GM12878 (cell line): ENCODE results near the gene RPL5. TPM values are rescaled to one million over a fixed set of nuclear protein-coding genes. Genes with fewer than 3 reads are reported as not detected.

Experiments used
- ATAC-seq: fragments of 200-7000 bp; cut with Tn5 transposase; 3 replicates; pipeline ENCODE4 v1.9.1; 2020; ENCODE audit warnings: mild to moderate bottlenecking, moderate library complexity
- BruUV-seq: library from RNA; stranded (reverse); fragments of 400-500 nt; replicated peaks from 2 replicates; lab custom pipeline; 2021; lab: Mats Ljungman, UMichigan
- CTCF ChIA-PET: fragments of 300-600 bp; sonication (Branson Sonifier 250); formaldehyde crosslinking; extraction: SDS; loops from one replicate; lab custom pipeline; 2021; ENCODE audit warnings: inconsistent platforms; lab: Yijun Ruan, JAX
- POLR2A ChIA-PET: fragments of 350-600 bp; formaldehyde crosslinking; extraction: SDS; loops from one replicate; lab custom pipeline; 2021; ENCODE audit warnings: inconsistent platforms; lab: Charles Lee
- RAD21 ChIA-PET: fragments of 300-600 bp; sonication (Branson Sonifier 250); formaldehyde crosslinking; loops from one replicate; lab custom pipeline; 2023; ENCODE audit warnings: antibody characterized with exemption; ENCODE audit not compliant: unreplicated experiment; lab: Charles Lee
- SMC1A ChIA-PET: fragments of 300-600 bp; sonication (Branson Sonifier 250); formaldehyde crosslinking; loops from one replicate; lab custom pipeline; 2023; ENCODE audit not compliant: unreplicated experiment, uncharacterized antibody; lab: Charles Lee
- DNase-seq: peaks from one replicate; pipeline ENCODE4 v3.0.0-alpha.2; 2011; ENCODE audit warnings: low read depth, low spot score
- FAIRE-seq: peaks from 3 replicates; lab custom pipeline; 2011; peaks lifted over from hg19 to GRCh38; lab: Jason Lieb, UNC
- H2AFZ ChIP-seq: 2 replicates; pipeline ENCODE4 v1.6.0; 2011; ENCODE audit warnings: low read depth, low read length, control low read depth; ENCODE audit not compliant: control insufficient read depth
- H3K27ac ChIP-seq: 2 replicates; pipeline ENCODE4 v1.5.1; 2011; ENCODE audit warnings: control low read depth; ENCODE audit not compliant: control insufficient read depth, insufficient read depth
- H3K27me3 ChIP-seq, 2 experiments: replicated peaks in 1 of 2; 2 replicates each; pipeline versions ENCODE4 v1.6.0 to v1.6.1; 2011; ENCODE audit warnings: low read length in 1 of 2; ENCODE audit not compliant: control insufficient read depth in 2 of 2, insufficient read depth in 2 of 2
- H3K36me3 ChIP-seq, 2 experiments: 2 replicates each; pipeline ENCODE4 v1.5.1; 2011; ENCODE audit warnings: low read length in 1 of 2; ENCODE audit not compliant: control insufficient read depth in 2 of 2, insufficient read depth in 2 of 2
- H3K4me1 ChIP-seq: 2 replicates; pipeline ENCODE4 v1.6.1; 2011; ENCODE audit warnings: mild to moderate bottlenecking, low read length, moderate library complexity, mixed read lengths; ENCODE audit not compliant: control insufficient read depth, insufficient read depth
- H3K4me2 ChIP-seq: 2 replicates; pipeline ENCODE4 v1.6.0; 2011; ENCODE audit warnings: control low read depth; ENCODE audit not compliant: control insufficient read depth, insufficient read depth
- H3K4me3 ChIP-seq: fragments of 200-600 bp; sonication (generic); 2 replicates; pipeline ENCODE4 v1.5.1; 2016
- H3K79me2 ChIP-seq: 2 replicates; pipeline ENCODE4 v1.6.0; 2011; ENCODE audit warnings: low read length; ENCODE audit not compliant: control insufficient read depth, insufficient read depth
- H3K9ac ChIP-seq: 2 replicates; pipeline ENCODE4 v1.8.0; 2011; ENCODE audit warnings: low read length, control low read depth, mixed read lengths; ENCODE audit not compliant: control insufficient read depth, insufficient read depth
- H3K9me3 ChIP-seq: replicated peaks from 3 replicates; pipeline ENCODE4 v1.5.1; 2011; ENCODE audit warnings: mild to moderate bottlenecking, low read length; ENCODE audit not compliant: control insufficient read depth, insufficient read depth
- H4K20me1 ChIP-seq: 2 replicates; pipeline ENCODE4 v1.6.0; 2011; ENCODE audit not compliant: control insufficient read depth, insufficient read depth
- CBX3 ChIP-seq: fragments of 200-600 bp; sonication (generic); IDR thresholded peaks from 2 replicates; pipeline ENCODE4 v1.6.1; 2016; ENCODE audit warnings: low read depth, borderline replicate concordance
- E2F4 ChIP-seq: IDR thresholded peaks from 2 replicates; pipeline ENCODE4 v1.6.1; 2012; ENCODE audit warnings: low read depth, low read length, improper control_type of control experiment
- EGR1 ChIP-seq, 2 experiments: IDR thresholded peaks; 1 replicate in 1 of 2; 2 replicates in 1 of 2; pipeline ENCODE4 v1.6.1; 2011 to 2012; ENCODE audit warnings: low read depth in 2 of 2, low read length in 2 of 2, borderline replicate concordance in 1 of 2, mild to moderate bottlenecking in 1 of 2, moderate library complexity in 1 of 2
- ETV6 ChIP-seq, 2 experiments: fragments of 450-650 bp in 1 of 2; IDR thresholded peaks in 1 of 2; conservative IDR thresholded peaks in 1 of 2; 2 replicates each; pipeline ENCODE4 v1.6.1; 2014; ENCODE audit warnings: antibody characterized with exemption in 1 of 2, borderline replicate concordance in 1 of 2, low read depth in 1 of 2, mild to moderate bottlenecking in 1 of 2, moderate library complexity in 1 of 2
- RELA ChIP-seq: fragments of 450-650 bp; IDR thresholded peaks from 2 replicates; pipeline ENCODE4 v1.8.0; 2014; ENCODE audit warnings: borderline replicate concordance; ENCODE audit not compliant: partially characterized antibody
- RUNX3 ChIP-seq: IDR thresholded peaks from 2 replicates; pipeline ENCODE4 v1.6.1; 2012; ENCODE audit warnings: low read length, inconsistent platforms
- SMAD5 ChIP-seq: IDR thresholded peaks from 2 replicates; pipeline ENCODE4 v1.6.1; 2016; ENCODE audit warnings: antibody characterized with exemption, low read depth
- STAT3 ChIP-seq: IDR thresholded peaks from 2 replicates; pipeline ENCODE4 v1.6.1; 2011; ENCODE audit warnings: low read depth, low read length, improper control_type of control experiment
- ZNF274 ChIP-seq: IDR thresholded peaks from one replicate; pipeline ENCODE4 v1.8.0; 2011; ENCODE audit not compliant: insufficient read length, insufficient read depth
- WGBS: methylation state at CpG from one replicate; pipeline ENCODE4 v1.1.6; 2016; ENCODE audit warnings: low lambda C conversion rate; ENCODE audit not compliant: insufficient replicate concordance, insufficient coverage; ENCODE audit errors: missing lambda C conversion rate; 5-methylcytosine and 5-hydroxymethylcytosine counted together
- in situ Hi-C: fragments of 300-500 bp; cut with MboI; formaldehyde crosslinking; loops from 9 replicates; pipeline ENCODE4 v1.14.3; 2018; ENCODE audit warnings: mixed read lengths
- intact Hi-C: fragments of 100-400 bp; cut with micrococcal nuclease; formaldehyde crosslinking; loops from one replicate; pipeline ENCODE4 v1.14.2; 2022; ENCODE audit not compliant: unreplicated experiment
- polyA plus RNA-seq, 11 experiments: library from polyadenylated mRNA; depleted of rRNA in 4 of 11; unstranded in 6 of 11; stranded (reverse) in 5 of 11; fragments of >200 nt; fragmentation: Nextera tagmentation in 4 of 11; fragmentation: Illumina TruSeq in 1 of 11; extraction: Ambion mirVana in 4 of 11; extraction: Trizol in 1 of 11; gene quantifications; 1 replicate in 1 of 11; 2 replicates in 10 of 11; pipeline versions ENCODE4 v1.2.1 to v1.2.3, GENCODE V29; 2011 to 2016; ENCODE audit warnings: inconsistent platforms in 2 of 11, missing spikeins in 2 of 11, low read depth in 1 of 11
- total RNA-seq, 4 experiments: library from RNA; depleted of rRNA in 3 of 4; stranded (reverse); fragments of >200 nt in 3 of 4; fragmentation: Illumina TruSeq in 1 of 4; extraction: Trizol in 1 of 4; gene quantifications; 2 replicates each; pipeline versions ENCODE4 v1.2.1 to v1.2.3, GENCODE V29; 2013 to 2021

The RPL5 gene
- total and polyA plus RNA-seq, 10 of the 15 experiments (the other 5 are each of a cell fraction or from before 2014, with no cell fraction given): 1,685 to 6,047 (median 2,601) TPM

- ChIA-PET SMC1A (interaction anchor here (0.6 to 5.1 kb wide), 4 partner anchors 12 to 68 kb away, joined by 3 to 56 read pairs (median 4); no protein-coding TSS in a partner anchor), RAD21 (interaction anchor here (0.8 to 4.8 kb wide), 2 partner anchors 48 to 68 kb away, joined by 3 to 65 read pairs; no protein-coding TSS in a partner anchor), POLR2A (no interaction called here), CTCF (interaction anchor here (0.9 to 7.6 kb wide), 9 partner anchors 15 to 820 kb away, joined by 3 to 178 read pairs (median 4); partner anchors contain the start of gene RPL5)
- H3K27ac ChIP-seq: no peak overlapping the region
- no TSS peak for BruUV-seq
- no peak overlapping the region for H3K4me2 ChIP-seq
- DNase-seq (no peak), FAIRE-seq (no peak), ATAC-seq (no peak)
- WGBS: 20% methylated on average over 2 of the region's 2 CpGs
- H4K20me1 ChIP-seq: no peaks in the 10 kb centered on the region
- no peaks in the 10 kb centered on the region for H3K79me2 ChIP-seq
- TF ChIP-seq SMAD5 (no peak), STAT3 (no peak), CBX3 (no peak), ETV6 (conservative IDR thresholded peaks at IDR 0.05 in 1 of 2, IDR thresholded peaks at IDR 0.05 in 1 of 2; ENCODE audit: borderline replicate concordance in 1 of 2, low read depth in 1 of 2) (no peak), ZNF274 (no peak)
- no peak overlapping the region for H2AFZ ChIP-seq
- H3K9me3 ChIP-seq: no peaks in the 10 kb centered on the region
- no peak overlapping the region for H3K4me3 ChIP-seq
- in situ Hi-C loops: loop anchor here (5.0 kb wide), 1 partner anchor 69 kb away; no protein-coding TSS in a partner anchor
- H3K27me3 ChIP-seq: no peaks in the 10 kb centered on the region
- intact Hi-C loops: loop anchor here (5.0 to 10.0 kb wide), 2 partner anchors 502 to 819 kb away; no protein-coding TSS in a partner anchor
- no peaks in the 10 kb centered on the region for H3K4me1 ChIP-seq
- no peaks in the 10 kb centered on the region for H3K36me3 ChIP-seq
- H3K9ac ChIP-seq: no peak overlapping the region
Observed at GRCh38 chr1:92816732-92817131, 15.1 kb upstream of the RPL5 start.

GRCh38 chr1:92817137-92817697, 14.6 kb upstream of the RPL5 start:
- Histone ChIP-seq H3K79me2 (no peaks in the 10 kb centered on the region), H3K27ac (no peak overlapping the region), H3K4me1 (no peaks in the 10 kb centered on the region), H3K36me3 (no peaks in the 10 kb centered on the region), H3K9me3 (no peaks in the 10 kb centered on the region), H3K9ac (no peak overlapping the region), H4K20me1 (no peaks in the 10 kb centered on the region), H3K4me3 (no peak overlapping the region), H2AFZ (no peak overlapping the region), H3K27me3 (no peaks in the 10 kb centered on the region), H3K4me2 (no peak overlapping the region)
- TF ChIP-seq EGR1 (IDR thresholded peaks at IDR 0.05; ENCODE audit: borderline replicate concordance in 1 of 2, low read depth in 2 of 2, low read length in 2 of 2): no peak
- no peak for TF ChIP-seq RUNX3
- no peak for TF ChIP-seq RELA
- TF ChIP-seq E2F4: no peak
- no peak for DNase-seq
- FAIRE-seq: no peak
- ChIA-PET CTCF (interaction anchor here (0.9 to 7.6 kb wide), 9 partner anchors 14 to 820 kb away, joined by 3 to 178 read pairs (median 4); partner anchors contain the start of gene RPL5), RAD21 (interaction anchor here (4.8 kb wide), 1 partner anchor 68 kb away, joined by 65 read pairs; no protein-coding TSS in a partner anchor), POLR2A (no interaction called here), SMC1A (interaction anchor here (0.6 to 5.1 kb wide), 4 partner anchors 13 to 68 kb away, joined by 3 to 56 read pairs (median 4); no protein-coding TSS in a partner anchor)
- in situ Hi-C loops (loop anchor here (5.0 kb wide), 1 partner anchor 70 kb away; no protein-coding TSS in a partner anchor), intact Hi-C loops (loop anchor here (5.0 to 10.0 kb wide), 2 partner anchors 502 to 820 kb away; no protein-coding TSS in a partner anchor)
- no peak for ATAC-seq
- no TSS peak for BruUV-seq
- 4% methylated on average over 1 of the region's 1 CpG for WGBS
